HuH-7.5 (cell line): Measurements from ENCODE around the gene GPRC5B.

Experiments used
- DNase-seq: peaks from one replicate; pipeline ENCODE4 v3.0.0; 2011; ENCODE audit warnings: low spot score

Gene GPRC5B

GRCh38 chr16:19810817-19811731 is 73.6 kb downstream of the GPRC5B start:
- DNase-seq: no peak

GRCh38 chr16:19809693-19810092 is 75.0 kb downstream of the GPRC5B start:
- no peak for DNase-seq

- no peak for DNase-seq
Observed at GRCh38 chr16:19809121-19809635, 75.5 kb downstream of the GPRC5B start.

GRCh38 chr16:19808061-19808641 is 76.5 kb downstream of the GPRC5B start:
- no peak for DNase-seq
